ENCODE data around the gene HOXD12.
A peak's percentile ranks its signal among the peaks of the same experiment; 100 is the strongest.

GRCh38 chr2:176147210-176147799, 47.7 kb downstream of the HOXD12 start:
- TF ChIP-seq CTCF (conservative IDR thresholded peaks at IDR 0.05 in 1 of 2, IDR thresholded peaks at IDR 0.05 in 1 of 2; ENCODE audit: low read depth in 1 of 2, low read length in 2 of 2) (no peak), EZH2 (IDR thresholded peaks at IDR 0.05; ENCODE audit: low read length, missing control alignments) (peak; percentile 61)

Data from fibroblast of lung (primary cell).